IPS-20b (cell line): Measurements from ENCODE around the gene ADARB2.

ENCODE experiments used
- H3K27ac ChIP-seq: one replicate; pipeline ENCODE4 v1.5.1; 2013; ENCODE audit warnings: low read length
- H3K27me3 ChIP-seq: 2 replicates; pipeline ENCODE4 v1.6.1; 2013; ENCODE audit warnings: mild to moderate bottlenecking, low read length, inconsistent platforms; ENCODE audit not compliant: insufficient read depth
- H3K36me3 ChIP-seq: 2 replicates; pipeline ENCODE4 v1.6.1; 2013; ENCODE audit warnings: low read depth, mild to moderate bottlenecking, inconsistent platforms, low read length, moderate library complexity; ENCODE audit not compliant: insufficient read depth
- H3K4me1 ChIP-seq: 2 replicates; pipeline ENCODE4 v1.6.1; 2013; ENCODE audit warnings: mild to moderate bottlenecking, control low read depth, inconsistent platforms, low read length, moderate library complexity; ENCODE audit not compliant: insufficient read depth
- H3K4me3 ChIP-seq: 2 replicates; pipeline ENCODE4 v1.5.1; 2013; ENCODE audit warnings: mild to moderate bottlenecking, low read length, inconsistent platforms
- H3K9ac ChIP-seq: 2 replicates; pipeline ENCODE4 v1.6.1; 2013; ENCODE audit warnings: low read depth, mild to moderate bottlenecking, inconsistent platforms, low read length, moderate library complexity
- H3K9me3 ChIP-seq: 2 replicates; pipeline ENCODE4 v1.6.1; 2013; ENCODE audit warnings: mild to moderate bottlenecking, low read depth, low read length, inconsistent platforms; ENCODE audit not compliant: insufficient read depth

Gene ADARB2

DNA sequence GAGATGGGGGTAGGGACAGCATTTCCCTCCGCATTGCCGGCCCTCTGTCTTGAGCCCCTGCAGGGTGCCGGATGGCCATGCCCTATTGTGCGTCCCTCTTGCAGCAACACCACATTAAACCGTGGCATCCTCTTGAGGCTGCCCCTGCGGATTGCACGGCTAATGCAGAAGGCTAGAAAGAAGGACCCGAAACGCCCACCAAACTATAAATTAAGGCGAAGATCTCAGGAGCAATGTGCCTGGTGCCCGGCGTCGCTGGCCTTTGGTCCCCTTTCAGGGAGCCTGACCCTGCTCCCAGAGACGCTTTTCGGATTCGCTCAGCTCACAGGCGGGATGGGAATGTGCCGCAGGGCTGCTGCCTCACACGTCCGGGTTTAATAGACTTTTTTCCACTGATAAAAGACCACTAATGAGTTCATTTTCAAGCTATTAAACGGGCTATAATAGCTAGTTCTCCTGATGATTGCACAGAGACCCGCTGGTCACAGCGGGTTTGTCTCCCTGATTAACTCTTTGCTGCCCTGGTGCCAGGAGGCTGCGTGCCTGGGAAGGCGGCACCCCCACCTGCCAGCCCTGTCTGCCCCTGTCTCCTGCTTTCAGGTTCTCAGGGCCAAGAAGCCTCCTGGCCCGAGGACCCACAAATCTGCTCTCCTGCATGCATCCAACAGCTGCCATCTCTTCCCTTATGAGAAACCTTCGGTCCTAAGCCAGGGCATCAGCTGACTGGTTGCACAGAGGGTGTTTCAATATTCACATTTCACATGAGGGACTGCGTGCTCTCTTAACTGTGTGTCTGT lies 128.3 kb downstream of the ADARB2 start:
- peaks cover 13% of the 10 kb centered on the region; the same call in 1 of the 2 replicates for H3K4me1 ChIP-seq
- H3K27ac ChIP-seq, result no peak overlapping the region
- peaks cover 17% of the 10 kb centered on the region; the same call in 1 of the 2 replicates for H3K27me3 ChIP-seq
- H3K4me3 ChIP-seq, result peak overlapping the region; percentile 62; the same call in 1 of the 2 replicates
- H3K36me3 ChIP-seq, result no peaks in the 10 kb centered on the region
- H3K9me3 ChIP-seq, result no peaks in the 10 kb centered on the region
- H3K9ac ChIP-seq, result no peak overlapping the region

DNA sequence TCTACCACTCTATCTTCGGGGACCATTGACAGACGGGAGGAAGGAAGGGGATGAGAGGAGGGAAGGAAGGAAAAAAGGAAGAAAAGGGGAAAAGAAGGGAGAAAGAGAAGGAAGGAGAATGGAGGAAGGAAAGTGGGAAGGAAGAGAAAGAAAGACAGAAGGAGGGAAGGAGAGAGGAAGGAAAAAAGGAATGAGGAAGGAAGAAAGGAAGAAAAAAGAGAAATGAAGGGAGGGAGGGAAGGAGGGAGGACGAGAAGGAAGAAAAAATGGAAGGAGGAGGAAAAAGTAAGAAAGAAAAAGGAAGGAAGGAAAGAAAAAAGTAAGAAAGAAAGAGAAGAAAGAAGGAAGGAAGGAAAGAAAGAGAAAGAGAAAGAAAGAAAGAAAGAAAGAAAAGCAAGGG lies 128.9 kb downstream of the ADARB2 start:
- Histone ChIP-seq H3K9me3 (no peaks in the 10 kb centered on the region), H3K4me3 (peak overlapping the region; percentile 62; the same call in 1 of the 2 replicates), H3K27ac (no peak overlapping the region), H3K9ac (no peak overlapping the region), H3K36me3 (no peaks in the 10 kb centered on the region), H3K4me1 (peaks cover 13% of the 10 kb centered on the region; the same call in 1 of the 2 replicates), H3K27me3 (peaks cover 17% of the 10 kb centered on the region; the same call in 1 of the 2 replicates)

DNA sequence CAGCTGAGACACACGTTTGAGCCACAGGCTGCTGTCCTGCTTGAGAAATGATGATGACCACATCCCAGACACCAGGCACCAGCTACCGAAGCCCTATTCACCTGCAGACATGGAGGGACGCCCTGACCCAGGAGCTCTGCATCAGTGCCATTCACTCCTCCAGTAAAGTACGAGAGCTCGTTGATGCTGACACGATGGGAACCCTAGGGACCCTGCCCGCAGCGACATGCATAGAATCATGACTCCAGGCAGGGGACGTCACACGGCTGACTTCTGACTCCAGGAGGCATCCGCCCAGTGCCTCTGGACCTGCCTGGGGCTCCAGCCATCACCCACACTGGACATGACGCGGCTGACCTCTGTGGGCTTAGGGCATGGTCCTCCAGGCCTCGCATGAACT lies 129.9 kb downstream of the ADARB2 start:
- no peaks in the 10 kb centered on the region for H3K9me3 ChIP-seq
- H3K27ac ChIP-seq, result no peak overlapping the region
- no peak overlapping the region for H3K4me3 ChIP-seq
- peaks cover 13% of the 10 kb centered on the region; the same call in 1 of the 2 replicates for H3K4me1 ChIP-seq
- H3K9ac ChIP-seq, result no peak overlapping the region
- H3K36me3 ChIP-seq, result no peaks in the 10 kb centered on the region
- peaks cover 17% of the 10 kb centered on the region; the same call in 1 of the 2 replicates for H3K27me3 ChIP-seq

DNA sequence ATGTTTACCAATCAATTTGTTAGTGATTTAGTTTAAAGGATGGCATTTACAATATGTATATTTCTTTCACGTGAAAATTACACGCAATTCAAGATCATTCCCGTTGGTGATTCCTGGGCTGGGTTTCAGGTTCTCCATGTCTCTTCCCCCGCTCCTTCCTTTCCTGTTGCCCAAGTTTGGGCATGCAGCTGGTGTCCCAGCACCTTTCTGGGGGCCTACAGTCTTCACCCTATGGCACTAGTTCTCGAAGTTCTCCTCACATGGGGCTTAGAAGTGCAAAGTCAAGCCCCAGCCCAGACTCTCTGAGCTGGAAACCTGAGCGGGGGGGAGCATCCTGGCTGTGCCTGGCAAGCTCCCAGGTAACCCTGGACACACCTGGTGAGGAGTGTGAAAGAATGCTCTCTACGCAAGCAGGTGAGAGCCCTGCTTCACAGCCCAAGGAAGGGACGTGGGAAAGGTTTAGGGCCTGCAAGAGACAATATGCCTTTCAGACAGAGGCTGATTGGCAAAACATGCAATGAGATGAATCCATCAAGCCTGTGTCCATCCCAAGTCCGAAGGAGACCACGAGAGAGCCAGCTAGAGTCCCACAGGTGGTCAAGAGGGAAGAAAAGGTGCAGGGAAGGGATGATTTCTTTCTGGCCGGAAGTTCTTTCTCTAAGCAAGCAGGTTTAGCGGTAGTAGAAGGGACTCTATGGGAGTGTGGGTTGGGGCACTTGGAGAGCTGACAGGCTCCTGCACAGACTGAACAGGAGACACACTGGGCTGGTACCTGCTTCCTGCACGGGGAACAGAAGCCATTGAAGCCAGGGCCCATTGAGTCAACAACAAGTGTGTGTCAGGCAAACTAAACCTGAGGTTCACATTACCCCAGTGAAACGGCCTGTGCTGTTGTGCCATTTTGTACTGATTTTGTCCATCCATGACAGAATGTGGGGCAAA lies 131.1 kb downstream of the ADARB2 start:
- H3K4me1 ChIP-seq, result peaks cover 8% of the 10 kb centered on the region; the same call in 1 of the 2 replicates

DNA sequence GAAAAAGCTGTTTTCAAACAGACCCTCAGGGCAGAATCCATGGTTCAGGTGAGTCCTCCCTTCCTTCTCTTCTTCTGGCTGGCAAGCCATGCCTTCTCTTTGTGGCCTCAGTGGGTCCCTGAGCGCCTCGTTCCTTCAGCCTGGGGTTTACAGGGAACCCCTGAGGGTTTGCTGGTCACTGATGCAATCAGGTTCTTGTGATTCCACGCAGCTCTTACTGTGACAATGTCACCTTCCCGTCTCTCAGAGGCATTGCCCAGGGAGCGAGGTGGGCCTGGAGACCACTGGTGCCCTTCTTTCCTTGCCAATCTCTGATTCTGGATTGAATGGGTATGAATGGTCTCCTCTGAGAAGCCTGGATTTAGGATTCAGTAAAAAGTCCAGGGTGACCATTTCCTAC lies 132.2 kb downstream of the ADARB2 start:
- H3K36me3 ChIP-seq, result no peaks in the 10 kb centered on the region
- H3K9ac ChIP-seq, result no peak overlapping the region
- peaks cover 8% of the 10 kb centered on the region; the same call in 1 of the 2 replicates for H3K4me1 ChIP-seq
- no peak overlapping the region for H3K4me3 ChIP-seq
- no peaks in the 10 kb centered on the region for H3K9me3 ChIP-seq
- peaks cover 17% of the 10 kb centered on the region; the same call in 1 of the 2 replicates for H3K27me3 ChIP-seq
- no peak overlapping the region for H3K27ac ChIP-seq

More for the DNA sequence above, 131.1 kb downstream of the ADARB2 start:
- peaks cover 17% of the 10 kb centered on the region; the same call in 1 of the 2 replicates for H3K27me3 ChIP-seq
- H3K9me3 ChIP-seq, result no peaks in the 10 kb centered on the region
- no peak overlapping the region for H3K4me3 ChIP-seq
- no peak overlapping the region for H3K27ac ChIP-seq
- H3K9ac ChIP-seq, result no peak overlapping the region
- H3K36me3 ChIP-seq, result no peaks in the 10 kb centered on the region

DNA sequence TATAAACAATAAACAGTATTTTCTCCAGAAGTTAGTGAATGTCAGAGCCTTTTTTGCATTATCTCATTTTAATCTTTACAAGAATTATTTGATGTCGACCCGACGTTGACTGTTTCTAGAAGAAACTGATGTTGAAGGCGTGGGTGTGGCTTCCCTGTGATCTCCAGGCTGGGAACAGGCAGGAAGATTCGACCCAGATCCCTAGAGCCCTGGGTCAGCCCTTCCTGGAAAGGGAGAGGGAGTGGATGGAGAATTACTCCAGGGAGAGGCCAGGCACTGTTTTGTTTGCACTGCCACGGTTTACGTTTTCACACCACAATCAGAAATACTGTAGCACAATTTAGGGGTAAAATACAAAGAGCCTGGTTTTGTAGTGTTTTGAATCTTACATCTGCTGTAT lies 133.1 kb downstream of the ADARB2 start:
- Histone ChIP-seq H3K27ac (no peak overlapping the region), H3K27me3 (peaks cover 12% of the 10 kb centered on the region; the same call in 1 of the 2 replicates)

DNA sequence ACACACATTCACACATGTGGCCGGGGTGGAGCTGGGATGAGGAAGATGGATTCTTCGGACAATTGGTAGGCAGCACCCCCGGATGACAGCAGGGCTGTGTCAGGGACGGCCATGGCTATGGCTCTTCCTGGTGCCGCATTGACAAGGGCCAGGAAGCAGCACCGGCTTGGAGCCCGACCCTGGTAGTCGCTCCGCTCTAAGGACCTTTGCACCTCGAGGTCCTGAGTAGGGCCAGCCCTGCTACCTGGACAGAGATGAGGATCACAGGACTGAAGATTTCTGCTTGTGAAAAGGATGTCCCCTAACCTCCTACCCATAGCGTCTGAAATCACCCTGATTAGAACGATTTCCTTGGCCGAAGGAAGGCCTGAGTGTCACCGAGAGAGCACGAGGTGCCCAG lies 134.1 kb downstream of the ADARB2 start:
- H3K9me3 ChIP-seq, result no peaks in the 10 kb centered on the region
- no peak overlapping the region for H3K27ac ChIP-seq
- no peak overlapping the region for H3K9ac ChIP-seq
- H3K4me3 ChIP-seq, result no peak overlapping the region
- H3K36me3 ChIP-seq, result no peaks in the 10 kb centered on the region
- peaks cover 2% of the 10 kb centered on the region; the same call in 1 of the 2 replicates for H3K27me3 ChIP-seq
- peaks cover 3% of the 10 kb centered on the region; the same call in 1 of the 2 replicates for H3K4me1 ChIP-seq

More for the DNA sequence above, 133.1 kb downstream of the ADARB2 start:
- no peaks in the 10 kb centered on the region for H3K9me3 ChIP-seq
- H3K4me3 ChIP-seq, result no peak overlapping the region
- no peaks in the 10 kb centered on the region for H3K36me3 ChIP-seq
- peaks cover 8% of the 10 kb centered on the region; the same call in 1 of the 2 replicates for H3K4me1 ChIP-seq
- no peak overlapping the region for H3K9ac ChIP-seq

DNA sequence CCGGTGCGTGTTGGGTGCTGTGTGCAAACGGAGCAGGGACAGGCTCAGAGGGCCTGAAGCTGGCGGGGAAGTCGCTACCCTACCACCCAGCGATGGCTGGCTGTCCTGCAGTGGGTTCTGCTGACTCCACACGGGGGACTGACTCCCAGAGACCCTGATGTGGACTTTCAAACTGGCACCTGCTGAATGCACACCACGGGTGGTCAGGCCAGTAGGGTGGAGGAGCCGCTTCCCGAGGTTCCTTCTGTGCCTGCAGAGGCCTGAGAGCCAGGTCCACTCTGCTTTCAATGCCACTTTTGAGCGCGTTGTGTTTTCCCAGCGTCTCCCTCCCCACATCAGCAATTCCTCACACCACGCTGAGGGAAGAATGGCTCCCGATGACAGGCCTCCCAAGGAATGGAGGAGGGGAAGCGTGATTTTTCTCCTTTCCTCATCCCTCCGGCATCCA lies 135.3 kb downstream of the ADARB2 start:
- no peak overlapping the region for H3K4me3 ChIP-seq
- no peaks in the 10 kb centered on the region for H3K9me3 ChIP-seq
- no peaks in the 10 kb centered on the region for H3K36me3 ChIP-seq
- no peaks in the 10 kb centered on the region for H3K27me3 ChIP-seq
- 0 out of 2 replicates have a peak, but pooled peaks cover 2% of the 10 kb centered on the region for H3K4me1 ChIP-seq
- no peak overlapping the region for H3K27ac ChIP-seq
- H3K9ac ChIP-seq, result no peak overlapping the region

DNA sequence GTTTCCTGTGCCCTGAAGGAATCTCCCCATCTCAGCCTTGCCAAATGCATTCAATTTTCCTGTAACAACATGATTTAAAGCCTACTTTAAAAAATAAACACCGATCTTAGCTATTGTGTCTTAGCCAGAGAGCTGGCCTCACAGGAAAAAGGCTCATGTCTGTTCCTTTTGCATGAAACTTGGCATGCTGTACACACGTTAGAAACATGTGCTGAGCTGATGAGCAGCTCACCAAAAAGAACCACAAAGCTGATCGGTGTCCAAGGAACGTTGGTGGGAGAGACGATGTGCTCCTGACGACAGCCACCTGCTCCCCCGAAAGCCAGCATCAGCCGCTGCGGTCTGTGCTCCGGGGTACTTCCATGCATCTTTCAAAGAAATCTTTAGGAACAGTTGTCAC lies 135.9 kb downstream of the ADARB2 start:
- no peak overlapping the region for H3K27ac ChIP-seq
- H3K27me3 ChIP-seq, result no peaks in the 10 kb centered on the region
- no peaks in the 10 kb centered on the region for H3K36me3 ChIP-seq
- H3K9ac ChIP-seq, result no peak overlapping the region
- no peaks in the 10 kb centered on the region for H3K9me3 ChIP-seq
- H3K4me3 ChIP-seq, result no peak overlapping the region
- H3K4me1 ChIP-seq, result 0 out of 2 replicates have a peak, but pooled peaks cover 2% of the 10 kb centered on the region

DNA sequence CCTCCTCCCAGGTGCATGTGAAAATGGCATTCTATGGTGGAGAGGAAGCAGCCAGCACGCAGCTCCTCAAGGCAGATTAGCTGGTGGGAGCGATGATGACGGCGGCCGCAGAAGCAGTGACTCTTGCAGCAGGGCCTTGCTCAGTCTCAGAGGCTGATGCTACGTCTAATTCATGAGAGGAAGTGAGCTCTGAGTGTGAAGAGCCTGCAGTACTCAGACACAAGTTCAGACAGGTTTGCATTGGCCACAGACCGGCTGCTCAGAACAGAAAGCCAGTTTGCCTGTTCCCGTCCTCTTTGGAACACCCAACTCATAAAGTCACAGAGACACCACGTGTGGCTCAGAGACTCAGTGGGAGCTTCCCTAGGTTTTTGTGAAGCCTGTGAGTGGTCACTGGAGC lies 136.5 kb downstream of the ADARB2 start:
- Histone ChIP-seq H3K27me3 (no peaks in the 10 kb centered on the region), H3K36me3 (no peaks in the 10 kb centered on the region), H3K4me1 (no peaks in the 10 kb centered on the region), H3K27ac (no peak overlapping the region), H3K9ac (no peak overlapping the region), H3K4me3 (no peak overlapping the region), H3K9me3 (no peaks in the 10 kb centered on the region)

DNA sequence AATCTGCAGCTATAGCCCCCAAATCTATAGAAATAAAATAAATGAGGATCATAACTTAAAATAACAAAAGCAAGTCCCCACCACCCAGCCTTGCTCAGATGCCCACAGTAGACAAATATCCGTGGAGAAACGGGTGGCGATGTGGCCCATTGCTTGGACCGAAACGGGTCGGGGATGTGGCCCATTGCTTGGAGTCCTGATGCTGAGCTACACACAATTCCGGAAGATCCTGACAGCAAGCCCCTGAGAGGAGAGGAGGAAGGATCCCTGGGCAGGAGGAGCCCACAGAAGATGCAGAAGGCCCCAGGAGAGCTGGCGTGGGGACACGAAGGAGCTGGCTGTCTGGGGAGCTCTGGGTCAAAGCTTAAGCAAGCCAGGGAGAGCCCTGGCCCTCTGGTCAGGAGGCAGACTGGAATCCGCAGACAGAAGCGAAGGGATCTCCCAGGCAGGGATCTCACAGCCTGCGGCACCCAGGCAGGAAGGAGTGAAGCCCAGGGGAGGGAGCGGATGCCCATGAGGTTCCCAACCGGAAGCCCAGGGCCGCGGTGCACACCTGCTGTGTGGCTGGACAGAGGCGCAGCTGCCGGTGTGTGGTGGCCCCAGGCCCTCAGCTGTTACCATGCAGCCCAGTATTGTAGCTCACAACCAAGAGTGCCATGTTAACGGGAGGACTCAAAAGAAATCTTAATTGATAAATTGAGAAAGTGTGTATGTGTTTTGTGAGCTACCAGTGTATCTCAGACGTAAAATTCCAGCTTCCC lies 138.8 kb downstream of the ADARB2 start:
- no peak overlapping the region for H3K27ac ChIP-seq
- H3K27me3 ChIP-seq, result no peaks in the 10 kb centered on the region
- H3K9me3 ChIP-seq, result no peaks in the 10 kb centered on the region
- H3K9ac ChIP-seq, result no peak overlapping the region
- H3K4me3 ChIP-seq, result no peak overlapping the region
- no peaks in the 10 kb centered on the region for H3K4me1 ChIP-seq
- no peaks in the 10 kb centered on the region for H3K36me3 ChIP-seq
